IMR-90 (cell line): Measurements from ENCODE around the gene CEP128. TPM values are rescaled to one million over a fixed set of nuclear protein-coding genes. Genes with fewer than 3 reads are reported as not detected.
"Not testable (repeated sequence)": the region's sequence is repeated elsewhere in the genome, so short reads cannot be mapped to it uniquely, and the experiment has no call there.

Experiments
- ATAC-seq: fragments of 200-7000 bp; cut with Tn5 transposase; 2 replicates; pipeline ENCODE4 v1.9.1; 2020; ENCODE audit warnings: low read depth, mild to moderate bottlenecking, moderate library complexity
- BruUV-seq: library from RNA; stranded (reverse); fragments of 400-500 nt; replicated peaks from 2 replicates; lab custom pipeline; 2021; lab: Mats Ljungman, UMichigan
- CTCF ChIA-PET: fragments of 300-600 bp; formaldehyde crosslinking; extraction: SDS; loops from one replicate; lab custom pipeline; 2021; ENCODE audit warnings: antibody characterized with exemption; lab: Yijun Ruan, JAX
- POLR2A ChIA-PET: fragments of 300-600 bp; sonication (Branson Sonifier 250); formaldehyde crosslinking; loops from one replicate; lab custom pipeline; 2022; ENCODE audit warnings: antibody characterized with exemption; ENCODE audit not compliant: unreplicated experiment; lab: Charles Lee
- DNase-seq: peaks from one replicate; pipeline ENCODE4 v3.0.0; 2013
- H2AFZ ChIP-seq: replicated peaks from 2 replicates; pipeline ENCODE3; 2013; ENCODE audit warnings: low read length, mild to moderate bottlenecking; ENCODE audit not compliant: poor library complexity
- H2AK5ac ChIP-seq: 2 replicates; pipeline ENCODE4 v1.6.1; 2013; ENCODE audit warnings: low read depth, low read length, inconsistent platforms
- H2AK9ac ChIP-seq: replicated peaks from 2 replicates; pipeline ENCODE3; 2013; ENCODE audit warnings: mild to moderate bottlenecking, low read depth, low read length, moderate library complexity; ENCODE audit not compliant: poor library complexity
- H2BK120ac ChIP-seq: 2 replicates; pipeline ENCODE4 v1.6.1; 2013; ENCODE audit warnings: low read depth, low read length, inconsistent platforms
- H2BK15ac ChIP-seq: 3 replicates; pipeline ENCODE4 v1.6.1; 2013; ENCODE audit warnings: low read depth, low read length, inconsistent platforms
- H2BK20ac ChIP-seq: 2 replicates; pipeline ENCODE4 v1.6.1; 2013; ENCODE audit warnings: low read depth, mild to moderate bottlenecking, inconsistent platforms, low read length, moderate library complexity
- H2BK5ac ChIP-seq: 2 replicates; pipeline ENCODE4 v1.6.1; 2013; ENCODE audit warnings: mild to moderate bottlenecking, low read depth, low read length, inconsistent platforms; ENCODE audit not compliant: poor library complexity, severe bottlenecking
- H3K14ac ChIP-seq: replicated peaks from 2 replicates; pipeline ENCODE4 v1.6.1; 2013; ENCODE audit warnings: low read depth, low read length, inconsistent platforms
- H3K18ac ChIP-seq: 2 replicates; pipeline ENCODE4 v1.6.1; 2013; ENCODE audit warnings: low read depth, low read length, control low read depth
- H3K23ac ChIP-seq: 2 replicates; pipeline ENCODE4 v1.6.1; 2013; ENCODE audit warnings: low read depth, low read length, inconsistent platforms
- H3K27ac ChIP-seq: 2 replicates; pipeline ENCODE4 v1.5.1; 2013; ENCODE audit warnings: mild to moderate bottlenecking, control low read depth, low read length; ENCODE audit not compliant: insufficient read depth
- H3K27me3 ChIP-seq: 2 replicates; pipeline ENCODE4 v1.6.1; 2013; ENCODE audit warnings: low read length; ENCODE audit not compliant: control insufficient read depth, insufficient read depth
- H3K36me3 ChIP-seq: 2 replicates; pipeline ENCODE4 v1.6.1; 2013; ENCODE audit warnings: low read length, mixed read lengths; ENCODE audit not compliant: control insufficient read depth, insufficient read depth
- H3K4ac ChIP-seq: 2 replicates; pipeline ENCODE4 v1.6.1; 2013; ENCODE audit warnings: low read depth, low read length, inconsistent platforms
- H3K4me1 ChIP-seq: 2 replicates; pipeline ENCODE4 v1.6.1; 2013; ENCODE audit warnings: low read length, mixed read lengths; ENCODE audit not compliant: control insufficient read depth, insufficient read depth
- H3K4me2 ChIP-seq: 2 replicates; pipeline ENCODE4 v1.6.1; 2013; ENCODE audit warnings: low read depth, mild to moderate bottlenecking, control low read depth, low read length, moderate library complexity
- H3K4me3 ChIP-seq: 2 replicates; pipeline ENCODE4 v1.5.1; 2013; ENCODE audit warnings: low read depth, mild to moderate bottlenecking, control low read depth, low read length, moderate library complexity; ENCODE audit not compliant: insufficient read depth
- H3K56ac ChIP-seq: 2 replicates; pipeline ENCODE4 v1.6.1; 2013; ENCODE audit warnings: low read length, inconsistent platforms; ENCODE audit not compliant: insufficient read depth; ENCODE audit errors: extremely low read depth
- H3K79me1 ChIP-seq, 2 experiments: 2 replicates each; pipeline ENCODE4 v1.6.1; 2013; ENCODE audit warnings: low read length in 2 of 2, inconsistent platforms in 1 of 2, low read depth in 1 of 2
- H3K9ac ChIP-seq: 2 replicates; pipeline ENCODE4 v1.6.1; 2013; ENCODE audit warnings: low read depth, low read length, control low read depth
- H3K9me1 ChIP-seq: 2 replicates; pipeline ENCODE4 v1.6.1; 2013; ENCODE audit warnings: low read length, inconsistent platforms; ENCODE audit not compliant: insufficient read depth
- H3K9me3 ChIP-seq: 2 replicates; pipeline ENCODE4 v1.6.1; 2013; ENCODE audit warnings: low read length; ENCODE audit not compliant: control insufficient read depth, insufficient read depth
- H4K20me1 ChIP-seq: 2 replicates; pipeline ENCODE4 v1.6.1; 2013; ENCODE audit warnings: low read length, inconsistent platforms; ENCODE audit not compliant: insufficient read depth
- H4K5ac ChIP-seq: 2 replicates; pipeline ENCODE4 v1.6.1; 2013; ENCODE audit warnings: mild to moderate bottlenecking, low read depth, low read length, control low read depth
- H4K8ac ChIP-seq, 2 experiments: 2 replicates each; pipeline ENCODE4 v1.6.1; 2013; ENCODE audit warnings: low read depth in 2 of 2, low read length in 2 of 2, control low read depth in 1 of 2, inconsistent platforms in 1 of 2
- H4K91ac ChIP-seq: 2 replicates; pipeline ENCODE4 v1.6.1; 2013; ENCODE audit warnings: low read depth, low read length, inconsistent platforms; ENCODE audit not compliant: insufficient read depth
- WGBS, 2 experiments: methylation state at CpG; one replicate each; pipeline versions ENCODE4 v1.1.5 to v1.1.7; 2013; ENCODE audit warnings: missing lambda C conversion rate in 2 of 2; ENCODE audit not compliant: insufficient read length in 1 of 2; ENCODE audit errors: extremely low coverage in 2 of 2; 5-methylcytosine and 5-hydroxymethylcytosine counted together
- dilution Hi-C: fragments of 300-500 bp; cut with HindIII; formaldehyde crosslinking; loops from one replicate; pipeline ENCODE4 v1.14.3; 2018; ENCODE audit warnings: low sequenced_read_pairs; ENCODE audit not compliant: unreplicated experiment
- in situ Hi-C: fragments of 300-500 bp; cut with MboI; formaldehyde crosslinking; loops from 3 replicates; pipeline ENCODE4 v1.14.3; 2019; ENCODE audit warnings: low sequenced_read_pairs, inconsistent platforms, mixed read lengths
- intact Hi-C: fragments of 100-400 bp; cut with micrococcal nuclease; formaldehyde crosslinking; loops from 2 replicates; pipeline ENCODE4 v1.10.0; 2022
- polyA plus RNA-seq, 3 experiments: library from polyadenylated mRNA; depleted of rRNA; stranded (reverse); fragments of >200 nt; gene quantifications; 2 replicates each; pipeline ENCODE4 v1.2.3, GENCODE V29; 2012; ENCODE audit warnings: low replicate concordance in 1 of 3
- total RNA-seq: library from RNA; depleted of rRNA; stranded (reverse); fragments of >200 nt; gene quantifications from 2 replicates; pipeline ENCODE4 v1.2.3, GENCODE V29; 2012

CEP128 gene
- total and polyA plus RNA-seq, 2 of the 4 experiments (the other 2 are of a cell fraction) = 1.9 to 5.7 TPM

GRCh38 chr14:80953211-80953610 lies 11.7 kb upstream of the CEP128 start:
- intact Hi-C loops = not testable (repeated sequence)

More at GRCh38 chr14:80953211-80953610, 11.7 kb upstream of the CEP128 start:
- H3K9me1 ChIP-seq, H2BK5ac ChIP-seq, H3K4me1 ChIP-seq, H3K18ac ChIP-seq, H3K27ac ChIP-seq, H3K36me3 ChIP-seq, H3K56ac ChIP-seq, H2BK120ac ChIP-seq, in situ Hi-C loops, H3K14ac ChIP-seq, BruUV-seq, H2BK20ac ChIP-seq, H2AFZ ChIP-seq, H3K9me3 ChIP-seq, H3K4ac ChIP-seq, H3K4me3 ChIP-seq, H4K5ac ChIP-seq, H4K20me1 ChIP-seq, H2AK5ac ChIP-seq, H2BK15ac ChIP-seq, H3K23ac ChIP-seq, DNase-seq, ATAC-seq, H4K8ac ChIP-seq, H3K9ac ChIP-seq, POLR2A ChIA-PET, H3K79me1 ChIP-seq, H4K91ac ChIP-seq, H3K4me2 ChIP-seq, dilution Hi-C loops, H2AK9ac ChIP-seq: not testable (repeated sequence)
- 93% methylated on average over 8 of the region's 18 CpGs; no CpG with 5 or more reads in 1 of the 2 experiments for WGBS, 2 experiments
- H3K27me3 ChIP-seq = peaks cover 19% of the 10 kb centered on the region
- CTCF ChIA-PET = interaction anchor here (3.5 kb wide), 1 partner anchor 34 kb away, joined by 17 read pairs; no protein-coding TSS in a partner anchor
